ENCODE measurements around the gene TTLL11.
"Not testable (repeated sequence)": the region's sequence is repeated elsewhere in the genome, so short reads cannot be mapped to it uniquely, and the experiment has no call there.

TTLL11 gene

DNA sequence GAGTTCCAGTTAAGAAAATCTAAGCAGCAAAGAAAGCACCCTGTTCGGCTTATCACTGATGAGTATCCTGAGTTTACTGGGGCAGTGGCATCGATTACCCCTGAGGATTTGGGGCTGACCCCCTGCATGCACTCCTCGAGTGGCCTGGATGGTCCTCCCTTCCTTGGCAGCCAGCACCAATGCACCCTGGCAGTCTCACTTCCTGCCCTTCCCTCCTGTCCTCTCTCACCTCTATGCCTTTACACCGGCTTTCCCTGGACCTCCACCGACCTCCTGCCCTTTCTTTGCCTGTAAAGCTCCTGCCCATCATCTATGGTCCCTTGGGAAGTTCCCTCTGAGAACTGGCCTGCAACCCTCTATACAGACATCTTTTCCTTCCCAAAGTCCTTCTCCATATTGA lies 97.1 kb downstream of the TTLL11 start:
- no peak for DNase-seq

DNA sequence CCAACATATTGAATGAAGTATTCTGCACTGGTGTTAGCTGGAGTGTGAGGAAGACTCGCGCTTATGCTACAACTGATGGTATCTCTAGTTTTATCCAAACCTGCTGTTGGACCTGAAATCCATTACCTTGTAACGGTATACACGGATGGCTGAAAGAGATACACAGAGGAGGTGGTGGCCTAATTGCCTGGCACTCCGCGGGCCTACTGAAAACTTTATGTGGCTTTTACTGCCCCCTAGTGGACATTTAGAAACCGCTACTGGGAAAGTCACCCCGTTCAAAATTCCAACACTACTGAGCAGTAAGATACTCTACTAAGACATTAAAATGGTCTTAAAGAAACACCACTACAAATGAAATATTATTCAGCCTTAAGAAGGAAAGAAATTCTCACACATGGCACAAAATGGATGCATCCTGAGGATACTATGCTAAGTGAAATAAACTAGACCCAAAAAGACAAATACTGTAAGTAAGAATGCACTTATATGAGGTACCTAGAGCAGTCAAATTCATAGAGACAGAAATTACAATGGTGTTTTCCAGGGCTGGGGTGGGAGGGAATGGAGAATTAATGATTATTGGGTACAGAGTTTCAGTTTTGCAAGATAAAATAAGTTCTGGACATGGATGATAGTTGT lies 100.4 kb downstream of the TTLL11 start:
- DNase-seq, result peak; percentile 43 to 52

DNA sequence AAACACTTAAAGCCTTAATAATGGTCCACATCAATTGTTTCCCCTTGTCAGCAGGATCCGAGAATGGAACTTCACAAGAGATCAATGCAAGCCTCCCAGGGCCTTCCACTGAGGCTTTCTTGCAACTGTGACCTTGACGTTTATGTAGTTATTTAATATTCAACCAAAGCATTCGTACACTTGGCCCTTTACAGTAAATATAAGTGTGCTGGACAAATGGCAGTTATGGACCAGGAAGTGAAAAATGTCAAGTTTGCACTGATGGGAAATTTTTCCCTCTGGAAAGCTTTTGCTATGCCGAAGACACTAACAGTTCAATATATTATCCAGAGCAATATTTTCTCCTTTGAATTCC lies 101.8 kb downstream of the TTLL11 start:
- DNase-seq, result no peak

DNA sequence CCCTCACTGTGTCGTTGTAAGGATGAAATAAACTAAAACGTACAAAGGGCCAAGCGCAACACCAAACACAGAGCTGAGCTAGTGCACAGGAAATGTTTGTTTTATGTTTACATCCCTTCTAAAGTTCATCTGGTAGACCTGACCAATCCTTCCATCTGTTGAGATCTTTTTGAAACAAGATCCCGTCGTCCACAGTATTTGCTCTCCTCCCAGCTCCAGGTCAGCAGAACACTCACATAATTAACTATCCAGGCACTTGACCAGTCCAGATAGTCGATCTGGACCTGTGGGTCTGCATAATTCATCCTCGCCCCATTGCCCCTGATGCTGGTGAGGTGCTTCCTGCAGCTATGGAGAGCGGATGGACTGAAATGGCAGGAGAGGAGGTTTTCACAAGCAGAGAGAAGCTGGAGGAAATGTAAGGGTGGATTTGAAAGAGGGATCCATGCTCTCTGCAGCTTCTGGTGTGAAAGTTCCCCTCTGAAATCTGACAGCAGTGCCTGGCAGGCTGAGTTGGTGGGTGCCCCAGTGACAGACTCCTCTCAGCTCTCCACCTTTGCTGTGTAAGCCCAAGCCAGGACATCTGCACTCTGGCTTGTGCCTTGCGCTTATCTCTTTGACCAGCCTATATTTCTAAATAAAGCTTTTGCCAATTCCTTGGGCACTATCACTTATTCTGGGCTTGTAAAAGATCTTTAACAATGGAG lies 102.4 kb downstream of the TTLL11 start:
- DNase-seq, result no peak

DNA sequence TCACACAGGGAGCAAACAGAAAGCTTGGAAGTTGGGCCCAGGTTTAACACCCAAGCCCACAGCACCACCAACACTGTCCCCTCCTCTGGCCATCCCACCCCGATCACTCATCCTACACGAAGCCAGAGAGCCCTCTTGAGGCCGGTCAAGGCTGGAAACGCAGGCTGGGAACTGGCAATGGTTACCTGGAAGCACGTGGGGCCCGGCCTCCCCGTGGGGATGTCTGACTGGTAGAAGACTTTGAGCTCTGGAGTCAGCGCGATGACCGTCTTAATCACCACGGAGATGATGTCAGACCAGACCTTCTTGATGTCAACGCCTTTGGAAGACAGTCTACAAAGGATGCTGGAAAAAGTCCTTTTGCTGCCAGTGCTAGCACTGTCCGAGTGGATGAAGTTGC lies 104.1 kb downstream of the TTLL11 start:
- DNase-seq, result no peak

DNA sequence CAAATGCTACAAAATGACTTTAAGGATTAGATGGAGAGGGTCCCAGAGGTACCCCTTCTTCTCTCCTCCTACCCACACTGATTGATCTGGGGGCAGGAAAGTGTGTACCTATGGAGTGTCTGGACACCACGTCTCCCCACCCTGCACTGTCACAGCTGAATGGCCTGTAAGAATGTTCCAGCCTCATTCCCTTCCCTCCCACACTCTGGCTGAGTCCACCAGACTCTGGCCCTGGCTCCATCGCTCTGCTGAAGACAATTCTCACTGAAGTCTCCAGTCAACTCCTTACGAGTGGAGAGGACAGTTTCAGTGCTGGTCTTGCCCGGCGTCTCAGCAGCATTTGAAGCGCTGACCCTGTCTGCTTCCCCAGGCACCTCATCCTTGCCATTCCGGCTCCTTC lies 105.8 kb downstream of the TTLL11 start:
- no peak for DNase-seq

DNA sequence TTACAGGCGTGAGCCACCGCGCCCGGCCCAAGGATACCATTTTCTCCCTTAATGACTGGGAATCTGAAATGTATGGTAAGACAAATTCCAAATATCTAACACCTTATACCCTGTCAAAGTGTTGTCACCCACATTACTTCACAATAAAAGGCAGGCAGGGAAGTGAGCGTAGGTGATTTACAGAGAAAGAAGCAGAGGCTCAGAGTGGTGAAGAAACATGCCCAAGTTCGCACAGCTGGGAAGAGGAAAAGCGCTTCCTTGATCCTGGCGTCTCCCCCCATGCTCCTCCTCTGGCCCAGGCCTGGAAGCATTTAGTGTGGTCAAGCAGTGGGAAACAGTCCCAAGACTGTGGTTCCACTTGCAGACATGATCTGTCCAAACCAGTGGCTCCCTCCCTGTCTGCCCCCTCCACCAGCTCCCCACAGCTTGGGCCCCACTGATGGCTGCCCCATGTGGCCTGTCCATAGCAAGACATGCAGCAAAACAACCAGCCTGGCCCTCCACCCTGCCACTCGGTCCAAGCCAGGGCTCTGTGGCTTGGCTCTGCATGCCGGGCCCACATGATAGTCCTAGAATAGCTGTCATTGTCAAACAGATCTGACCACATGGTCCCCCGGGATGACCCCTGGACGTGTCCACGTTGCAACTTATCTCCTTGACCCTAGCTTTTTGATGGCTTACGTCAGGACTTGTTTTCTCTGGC lies 107.2 kb downstream of the TTLL11 start:
- no peak for DNase-seq

DNA sequence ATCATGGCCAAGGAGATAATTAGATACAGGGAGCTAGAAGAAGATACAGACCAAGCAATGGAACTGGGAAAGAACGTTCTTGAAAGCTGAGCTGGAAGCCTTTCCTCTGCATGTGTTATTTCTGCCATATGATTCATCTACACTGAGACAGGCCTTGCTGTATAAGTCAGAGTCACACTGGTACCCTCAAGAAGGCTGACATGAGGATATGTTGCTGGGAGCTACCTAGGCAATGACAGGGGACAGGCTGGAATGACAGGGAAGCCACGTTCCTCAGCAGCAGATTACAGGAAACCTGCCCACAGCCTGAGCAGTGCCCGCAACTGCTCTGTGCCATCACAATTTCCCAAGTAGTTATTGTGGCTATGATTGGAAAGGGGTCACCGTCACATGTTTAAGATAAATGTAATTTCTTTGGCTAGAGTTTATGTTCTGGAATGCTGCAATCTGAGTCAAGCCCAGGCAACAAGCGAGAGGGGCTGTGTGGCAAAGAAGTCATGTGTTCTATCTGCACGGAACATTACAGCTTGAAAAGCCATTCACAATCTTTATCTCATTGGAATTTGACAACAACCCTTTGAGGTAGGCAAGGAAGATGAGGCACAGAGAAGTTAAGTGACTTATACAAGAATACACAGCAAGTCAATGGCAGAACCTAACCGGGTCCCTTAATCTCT lies 108.2 kb downstream of the TTLL11 start:
- DNase-seq, result no peak

DNA sequence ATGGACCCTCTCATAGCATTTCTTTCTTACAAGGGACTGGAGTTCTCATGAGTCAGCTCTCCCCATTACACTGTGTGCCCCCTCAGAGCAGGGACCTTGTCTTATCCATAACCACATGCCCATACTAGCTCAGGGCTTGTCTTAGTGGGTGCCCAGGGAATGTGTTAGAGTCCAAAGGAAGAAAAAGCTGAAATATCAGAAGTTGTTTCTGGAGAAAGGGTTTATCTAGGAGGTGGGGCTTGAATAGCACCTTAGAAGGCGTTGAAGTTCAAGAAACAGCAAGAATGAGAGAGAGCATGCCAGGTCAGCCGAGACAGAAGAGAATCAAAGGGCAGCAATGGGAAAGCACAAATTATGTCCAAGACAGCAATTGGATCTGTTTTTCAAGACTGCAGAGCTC lies 109.4 kb downstream of the TTLL11 start:
- no peak for DNase-seq

DNA sequence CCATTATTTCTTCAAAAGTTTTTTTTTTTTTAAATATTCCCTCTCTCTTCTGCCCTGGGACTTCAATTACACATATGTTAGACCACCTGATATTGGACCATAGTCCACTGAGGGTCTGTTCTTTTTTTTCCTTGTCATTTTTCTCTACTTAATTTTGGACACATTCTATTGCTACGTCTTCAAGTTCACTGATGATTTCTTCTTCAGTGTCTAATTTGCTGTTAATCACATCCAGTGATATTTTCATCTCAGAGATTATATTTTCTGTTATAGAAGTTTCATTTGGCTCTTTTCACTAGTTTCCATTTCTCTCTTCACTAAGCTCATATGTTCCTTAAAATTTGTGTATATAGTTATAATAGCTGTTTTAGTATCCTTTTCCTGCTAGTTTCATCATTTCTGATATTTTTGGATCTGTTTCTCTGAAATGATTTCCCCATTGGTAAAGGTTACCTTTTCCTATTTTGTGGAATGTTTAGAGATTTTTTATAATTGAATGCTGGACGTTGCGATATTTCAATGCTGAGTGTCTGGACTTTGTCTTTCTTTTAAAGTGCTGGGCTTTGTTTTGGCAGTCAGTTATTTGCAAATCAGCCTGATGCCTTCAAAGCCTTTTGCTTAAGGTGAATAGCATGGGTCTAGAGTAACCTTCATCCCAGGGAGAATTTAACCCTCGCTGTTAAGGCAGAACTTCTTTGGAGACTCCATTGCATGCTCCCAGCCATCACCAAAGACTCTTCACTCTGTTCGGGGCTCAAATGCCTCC lies 111.8 kb downstream of the TTLL11 start:
- no peak for DNase-seq

DNA sequence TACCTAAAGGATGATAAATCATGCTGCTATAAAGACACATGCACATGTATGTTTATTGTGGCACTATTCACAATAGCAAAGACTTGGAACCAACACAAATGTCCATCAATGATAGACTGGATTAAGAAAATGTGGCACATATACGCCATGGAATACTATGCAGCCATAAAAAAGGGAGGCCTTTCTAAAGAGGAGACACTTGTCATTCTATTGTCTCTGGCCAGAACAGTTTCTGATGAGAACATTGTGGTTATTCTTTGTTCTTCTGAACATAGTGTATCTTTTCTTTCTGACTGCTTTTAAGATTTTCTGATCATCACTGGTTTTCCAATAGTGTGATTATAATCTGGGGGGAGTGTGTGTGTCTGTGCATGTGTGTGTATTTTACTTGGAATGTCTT lies 112.4 kb downstream of the TTLL11 start:
- DNase-seq, result not testable (repeated sequence)

DNA sequence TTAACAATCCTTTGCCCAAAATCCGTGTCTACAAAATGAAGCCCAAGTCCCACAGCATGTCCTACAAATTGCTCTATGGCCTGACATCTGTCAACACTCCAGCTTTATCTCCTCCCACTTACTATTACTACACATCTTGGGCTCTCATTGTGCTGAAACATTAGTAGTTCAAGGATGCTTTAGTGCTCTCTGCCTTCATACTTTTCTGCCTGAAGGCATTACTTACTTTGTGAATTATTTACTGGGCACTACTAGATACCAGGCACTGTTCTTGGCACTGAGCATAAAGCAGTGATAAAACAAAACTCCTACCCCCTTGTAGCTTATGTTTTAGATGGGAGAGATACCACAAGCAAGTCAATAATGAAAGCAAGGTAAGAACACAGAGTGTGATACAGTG lies 113.4 kb downstream of the TTLL11 start:
- DNase-seq, result no peak

DNA sequence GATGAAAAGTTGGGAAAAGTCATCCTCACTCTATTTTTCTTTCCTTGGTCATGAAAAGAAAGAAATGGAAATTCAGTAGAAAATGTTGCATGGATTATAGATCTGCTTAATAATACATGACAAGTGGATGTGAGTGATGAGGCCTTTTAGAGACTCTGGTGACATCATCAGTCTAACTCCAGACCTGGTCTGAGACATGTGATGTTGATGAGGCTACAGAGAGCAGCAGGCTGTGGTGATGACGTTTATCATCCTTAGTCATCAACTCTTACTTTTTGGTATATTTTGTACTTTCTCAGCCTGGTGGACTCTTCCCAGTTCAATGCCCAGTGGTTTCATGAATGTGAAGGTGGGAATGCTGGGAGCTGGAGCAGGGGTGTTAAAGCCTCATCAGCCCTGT lies 116.4 kb downstream of the TTLL11 start:
- no peak for DNase-seq

DNA sequence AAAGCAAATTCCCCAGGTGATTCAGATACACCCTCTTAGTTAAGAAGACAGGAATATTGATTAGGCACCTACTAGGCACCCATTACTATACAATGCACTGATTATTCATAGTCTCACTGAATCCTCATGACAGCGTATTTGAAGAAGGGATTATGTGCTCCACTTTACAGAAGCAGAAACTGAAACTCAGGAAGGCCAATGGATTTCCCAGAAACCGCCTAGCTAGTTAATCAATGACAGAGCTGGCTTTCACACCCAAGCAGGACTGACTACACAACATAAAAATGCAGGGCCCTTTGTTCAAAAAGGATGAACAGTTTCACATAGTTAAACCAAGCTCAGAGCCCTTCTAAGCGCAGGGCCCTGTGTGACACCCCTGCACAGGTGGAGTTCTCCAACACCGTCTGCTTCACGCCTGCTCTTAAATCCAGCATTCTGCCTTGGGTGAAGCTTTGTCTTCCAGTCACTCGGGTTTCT lies 117.3 kb downstream of the TTLL11 start:
- DNase-seq, result no peak

DNA sequence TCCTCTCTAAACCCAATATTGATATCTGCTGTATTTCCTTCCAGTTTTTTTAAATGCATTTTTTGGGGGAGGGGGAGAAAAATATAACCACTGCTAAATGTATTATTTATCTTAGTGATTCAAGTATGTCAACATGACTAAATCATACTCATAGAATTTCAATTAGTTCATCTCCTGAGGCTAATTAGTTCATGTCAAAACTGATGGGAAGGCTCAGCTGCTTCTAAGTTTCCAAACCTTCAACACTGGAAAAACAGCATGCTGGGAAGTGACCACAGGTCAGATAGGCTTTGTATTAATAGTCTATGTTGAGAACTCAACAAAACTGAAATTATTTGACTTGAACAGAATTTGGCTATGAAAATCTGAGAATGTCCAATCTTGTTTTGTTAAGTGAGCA lies 118.7 kb downstream of the TTLL11 start:
- DNase-seq, result no peak

DNA sequence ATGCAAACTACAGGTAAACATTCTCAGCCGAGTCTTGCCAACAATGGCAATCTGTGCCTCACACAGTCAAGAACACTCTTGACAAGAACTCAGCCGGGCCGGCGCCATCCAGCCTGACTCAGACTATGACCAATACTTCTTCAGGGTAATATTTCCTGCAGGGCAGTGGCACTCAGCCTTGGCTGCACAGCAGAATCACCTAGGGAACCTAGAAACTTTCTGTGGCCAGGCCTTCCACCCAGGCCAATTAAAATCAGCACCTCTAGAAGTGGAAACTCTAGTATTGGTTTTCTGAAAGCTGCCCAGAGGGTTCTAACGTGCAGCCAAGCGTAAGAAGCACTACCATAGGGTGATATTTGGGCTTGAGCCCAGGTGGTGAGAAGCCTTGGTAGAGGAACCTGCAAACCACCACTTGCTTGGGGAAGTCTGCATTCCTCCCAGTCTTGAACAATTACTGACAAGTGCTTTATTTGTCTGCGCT lies 120.6 kb downstream of the TTLL11 start:
- no peak for DNase-seq

DNA sequence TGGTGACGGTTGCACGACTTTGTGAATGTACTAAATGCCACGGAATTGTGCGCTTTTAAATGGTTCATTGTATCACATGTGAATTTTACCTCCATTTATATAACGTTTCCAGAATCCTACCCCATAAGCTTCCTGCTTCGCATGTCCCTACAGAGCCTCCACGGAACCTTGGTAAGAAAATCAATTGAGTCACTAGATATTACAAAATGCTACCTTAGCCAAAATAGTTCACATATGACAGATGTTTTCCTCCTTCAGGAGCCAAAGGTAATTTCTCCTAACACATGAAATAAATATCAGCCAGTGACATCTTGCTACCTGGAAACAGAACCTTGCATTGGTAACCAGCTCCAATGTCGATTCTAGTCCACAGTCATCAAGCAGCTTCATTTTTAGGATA lies 125.1 kb downstream of the TTLL11 start:
- DNase-seq, result no peak

DNA sequence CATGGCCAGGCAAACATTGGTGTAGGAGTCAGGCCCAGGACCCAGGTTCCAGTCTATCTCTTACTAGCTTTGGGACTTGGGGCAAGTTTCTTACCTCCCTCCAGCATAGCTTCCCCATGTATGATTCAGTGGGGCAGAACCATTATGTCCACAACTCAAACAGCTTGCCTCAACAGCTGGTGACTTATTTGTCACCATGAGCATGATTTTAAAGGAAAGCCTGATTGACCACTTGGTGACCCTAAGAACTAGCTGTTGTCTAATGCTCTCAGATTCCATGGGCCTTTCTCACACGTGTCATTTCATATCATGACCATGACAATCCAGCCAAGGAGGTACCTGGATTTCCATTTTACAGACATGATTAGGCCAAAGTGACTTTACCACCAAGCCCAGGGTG lies 126.4 kb downstream of the TTLL11 start:
- DNase-seq, result no peak

DNA sequence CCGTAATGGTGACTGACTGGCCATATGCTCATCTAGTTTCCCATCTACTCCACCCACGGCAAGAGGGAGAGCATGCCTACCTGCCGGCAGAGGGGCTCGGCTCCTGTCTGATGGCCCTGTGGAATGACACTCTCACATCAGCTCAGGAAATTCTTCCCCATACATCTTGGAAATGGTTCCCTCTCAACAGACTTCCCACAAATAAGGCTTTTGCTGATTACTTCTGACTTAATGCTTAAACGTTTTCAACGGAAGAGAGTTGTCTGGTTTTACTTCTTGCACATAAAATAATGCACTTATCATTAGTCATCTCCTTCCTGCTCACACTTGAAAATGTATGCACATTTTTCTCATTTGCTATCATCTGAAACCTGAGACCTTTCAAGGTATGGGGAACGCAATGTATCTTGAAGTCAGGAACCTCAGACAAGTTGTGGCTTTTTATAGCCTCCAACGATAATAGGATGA lies 129.5 kb downstream of the TTLL11 start:
- no peak for DNase-seq

DNA sequence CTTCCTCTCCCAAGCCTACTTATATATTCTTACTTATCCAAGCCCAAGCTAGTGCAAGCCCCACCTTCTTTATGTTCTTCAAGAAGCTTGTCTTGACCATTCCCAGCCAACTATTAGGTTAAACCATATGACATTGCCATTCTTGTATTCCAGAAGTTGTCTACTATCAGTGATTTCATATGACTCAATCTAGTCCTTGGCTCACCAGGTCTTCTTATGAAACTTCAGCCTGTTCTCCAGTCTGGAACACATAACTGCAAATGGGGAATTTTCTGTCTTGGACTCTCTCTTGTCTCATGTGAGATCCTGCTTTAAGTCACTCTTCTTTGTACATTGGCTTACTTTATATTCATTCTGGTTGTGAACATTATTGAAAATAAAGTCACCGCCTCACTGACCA lies 130.7 kb downstream of the TTLL11 start:
- DNase-seq, result no peak

DNA sequence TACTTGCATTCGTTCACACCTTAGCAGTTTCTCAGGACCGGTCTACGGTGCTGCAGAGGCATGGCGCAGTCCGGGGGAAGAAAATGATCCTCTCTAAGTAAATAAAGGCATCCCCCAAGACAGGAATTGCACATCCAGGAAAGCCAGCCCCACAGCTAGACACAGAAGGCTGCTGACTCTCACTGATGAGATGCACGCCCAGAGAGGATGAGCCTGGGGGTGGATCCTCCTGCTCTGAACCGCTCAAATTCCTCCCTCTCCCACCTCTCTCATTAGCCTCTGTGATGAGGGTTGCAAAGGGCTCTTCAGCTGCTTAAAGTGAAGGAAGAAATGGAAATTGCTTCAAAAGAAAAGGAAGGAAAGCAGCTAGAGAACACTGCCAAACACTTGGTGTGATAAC lies 132.4 kb downstream of the TTLL11 start:
- DNase-seq, result no peak

DNA sequence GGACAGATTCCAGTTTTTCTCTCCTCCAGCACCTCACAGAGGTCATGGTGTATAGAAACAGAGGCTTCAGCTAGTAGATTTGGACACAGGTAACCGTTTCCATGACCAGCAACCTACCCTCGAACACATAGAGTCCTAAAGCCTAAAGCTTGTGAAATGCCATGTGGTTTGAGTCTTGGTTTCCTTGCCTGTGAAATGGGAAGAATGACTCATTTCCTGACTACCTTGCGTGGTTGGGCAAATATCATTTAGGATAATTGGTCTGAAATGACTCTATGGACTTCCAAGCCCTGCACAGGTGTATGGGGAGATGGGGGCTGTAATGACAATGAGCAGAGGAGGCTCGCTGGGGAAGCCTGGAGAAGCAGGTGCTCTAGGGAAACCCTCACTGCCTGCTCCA lies 134.6 kb downstream of the TTLL11 start:
- DNase-seq, result no peak

DNA sequence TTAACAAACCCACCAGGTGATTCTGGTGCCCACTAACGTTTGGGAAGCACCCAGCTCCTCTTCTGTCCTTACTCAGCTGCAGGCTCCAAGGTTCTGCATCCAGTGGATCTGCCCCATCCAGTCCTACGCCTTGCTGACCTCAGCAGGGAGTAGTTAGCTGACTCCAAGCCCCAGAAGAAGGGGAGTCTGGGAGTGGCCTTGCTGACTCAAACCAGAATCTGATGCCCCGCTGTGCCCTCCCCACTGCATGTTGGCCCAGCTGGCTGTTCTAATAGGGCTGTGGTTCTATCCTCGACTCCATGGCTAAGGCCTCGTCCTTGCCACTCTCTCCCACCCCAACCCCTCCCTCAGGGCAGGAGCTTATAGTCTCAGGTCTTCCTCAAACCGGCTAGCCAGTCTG lies 136.3 kb downstream of the TTLL11 start:
- no peak for DNase-seq
